Umbilical cord (tissue), 2 donors: ENCODE results near the gene KCNH2. TPM values are rescaled to one million over a fixed set of nuclear protein-coding genes. Genes with fewer than 3 reads are reported as not detected.
A peak's percentile ranks its signal among the peaks of the same experiment; 100 is the strongest.
"Not testable (repeated sequence)": the region's sequence is repeated elsewhere in the genome, so short reads cannot be mapped to it uniquely, and the experiment has no call there.

Source experiments
- DNase-seq: peaks from one replicate; pipeline ENCODE4 v3.0.0-alpha.2; 2015; ENCODE audit warnings: low spot score
- total RNA-seq: library from RNA; depleted of rRNA; stranded (reverse); fragments of >200 nt; gene quantifications from one replicate; pipeline ENCODE4 v1.2.3, GENCODE V29; 2014; ENCODE audit warnings: low replicate concordance; ENCODE audit not compliant: insufficient read depth

Gene KCNH2, protein sequence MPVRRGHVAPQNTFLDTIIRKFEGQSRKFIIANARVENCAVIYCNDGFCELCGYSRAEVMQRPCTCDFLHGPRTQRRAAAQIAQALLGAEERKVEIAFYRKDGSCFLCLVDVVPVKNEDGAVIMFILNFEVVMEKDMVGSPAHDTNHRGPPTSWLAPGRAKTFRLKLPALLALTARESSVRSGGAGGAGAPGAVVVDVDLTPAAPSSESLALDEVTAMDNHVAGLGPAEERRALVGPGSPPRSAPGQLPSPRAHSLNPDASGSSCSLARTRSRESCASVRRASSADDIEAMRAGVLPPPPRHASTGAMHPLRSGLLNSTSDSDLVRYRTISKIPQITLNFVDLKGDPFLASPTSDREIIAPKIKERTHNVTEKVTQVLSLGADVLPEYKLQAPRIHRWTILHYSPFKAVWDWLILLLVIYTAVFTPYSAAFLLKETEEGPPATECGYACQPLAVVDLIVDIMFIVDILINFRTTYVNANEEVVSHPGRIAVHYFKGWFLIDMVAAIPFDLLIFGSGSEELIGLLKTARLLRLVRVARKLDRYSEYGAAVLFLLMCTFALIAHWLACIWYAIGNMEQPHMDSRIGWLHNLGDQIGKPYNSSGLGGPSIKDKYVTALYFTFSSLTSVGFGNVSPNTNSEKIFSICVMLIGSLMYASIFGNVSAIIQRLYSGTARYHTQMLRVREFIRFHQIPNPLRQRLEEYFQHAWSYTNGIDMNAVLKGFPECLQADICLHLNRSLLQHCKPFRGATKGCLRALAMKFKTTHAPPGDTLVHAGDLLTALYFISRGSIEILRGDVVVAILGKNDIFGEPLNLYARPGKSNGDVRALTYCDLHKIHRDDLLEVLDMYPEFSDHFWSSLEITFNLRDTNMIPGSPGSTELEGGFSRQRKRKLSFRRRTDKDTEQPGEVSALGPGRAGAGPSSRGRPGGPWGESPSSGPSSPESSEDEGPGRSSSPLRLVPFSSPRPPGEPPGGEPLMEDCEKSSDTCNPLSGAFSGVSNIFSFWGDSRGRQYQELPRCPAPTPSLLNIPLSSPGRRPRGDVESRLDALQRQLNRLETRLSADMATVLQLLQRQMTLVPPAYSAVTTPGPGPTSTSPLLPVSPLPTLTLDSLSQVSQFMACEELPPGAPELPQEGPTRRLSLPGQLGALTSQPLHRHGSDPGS
- total RNA-seq, result 25.3 TPM

DNA sequence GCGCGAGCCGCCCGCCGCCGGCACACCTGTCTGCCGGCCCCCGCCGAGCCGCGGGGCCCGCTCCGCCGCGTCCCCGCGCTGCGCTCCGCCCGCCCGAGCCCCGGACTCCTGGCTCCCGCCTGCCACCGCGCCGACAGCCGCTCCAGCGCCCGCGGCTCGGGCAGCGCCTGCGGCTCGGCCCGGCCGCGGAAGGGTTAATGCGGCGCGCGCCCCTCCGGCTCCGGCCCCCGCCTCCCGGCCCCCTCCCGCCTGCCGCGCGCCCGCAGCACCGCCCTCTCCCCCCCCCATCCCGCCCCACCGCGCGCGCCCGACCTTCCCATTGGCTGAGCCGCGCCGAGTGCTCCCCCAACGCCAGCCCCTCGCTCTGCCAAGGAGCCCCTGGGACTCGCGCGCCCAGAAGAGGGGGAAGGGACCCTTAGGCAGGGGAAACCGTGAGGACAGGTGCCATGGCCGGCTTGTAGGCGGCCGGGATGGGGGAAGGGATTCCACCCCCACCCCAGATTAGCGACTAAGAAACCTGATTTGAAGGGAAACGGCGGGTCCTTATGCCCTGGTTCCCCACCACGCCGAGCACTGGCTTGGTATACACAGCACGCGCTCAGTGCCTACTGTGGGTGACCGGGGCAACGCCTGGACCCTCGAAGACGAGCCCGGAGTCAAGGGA, at the start of gene KCNH2:
TSS of gene KCNH2 (minus strand) at position 196 of the 664 bp plus-strand sequence. CDS start 408 bp downstream, outside the sequence.
- peak; percentile 89 for DNase-seq

DNA sequence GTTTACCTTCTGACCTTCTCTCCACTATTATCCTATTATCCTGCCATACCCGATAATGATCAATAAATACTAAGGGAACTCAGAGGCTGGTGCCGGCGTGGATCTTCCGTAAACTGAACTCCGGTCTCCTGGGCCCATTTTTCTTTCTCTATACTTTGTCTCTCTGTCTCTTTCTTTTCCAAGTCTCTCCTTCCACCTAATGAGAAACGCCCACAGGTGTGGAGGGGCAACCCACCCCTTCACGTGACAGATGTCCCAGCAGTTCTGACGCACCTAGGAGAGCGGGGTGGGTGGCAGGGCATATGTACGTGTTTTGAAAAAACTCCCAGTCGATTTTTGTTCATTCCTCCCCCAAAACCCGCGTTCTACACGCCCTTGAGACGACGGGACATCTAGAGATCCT, 49.6 kb upstream of the KCNH2 start:
- DNase-seq, result not testable (repeated sequence)

DNA sequence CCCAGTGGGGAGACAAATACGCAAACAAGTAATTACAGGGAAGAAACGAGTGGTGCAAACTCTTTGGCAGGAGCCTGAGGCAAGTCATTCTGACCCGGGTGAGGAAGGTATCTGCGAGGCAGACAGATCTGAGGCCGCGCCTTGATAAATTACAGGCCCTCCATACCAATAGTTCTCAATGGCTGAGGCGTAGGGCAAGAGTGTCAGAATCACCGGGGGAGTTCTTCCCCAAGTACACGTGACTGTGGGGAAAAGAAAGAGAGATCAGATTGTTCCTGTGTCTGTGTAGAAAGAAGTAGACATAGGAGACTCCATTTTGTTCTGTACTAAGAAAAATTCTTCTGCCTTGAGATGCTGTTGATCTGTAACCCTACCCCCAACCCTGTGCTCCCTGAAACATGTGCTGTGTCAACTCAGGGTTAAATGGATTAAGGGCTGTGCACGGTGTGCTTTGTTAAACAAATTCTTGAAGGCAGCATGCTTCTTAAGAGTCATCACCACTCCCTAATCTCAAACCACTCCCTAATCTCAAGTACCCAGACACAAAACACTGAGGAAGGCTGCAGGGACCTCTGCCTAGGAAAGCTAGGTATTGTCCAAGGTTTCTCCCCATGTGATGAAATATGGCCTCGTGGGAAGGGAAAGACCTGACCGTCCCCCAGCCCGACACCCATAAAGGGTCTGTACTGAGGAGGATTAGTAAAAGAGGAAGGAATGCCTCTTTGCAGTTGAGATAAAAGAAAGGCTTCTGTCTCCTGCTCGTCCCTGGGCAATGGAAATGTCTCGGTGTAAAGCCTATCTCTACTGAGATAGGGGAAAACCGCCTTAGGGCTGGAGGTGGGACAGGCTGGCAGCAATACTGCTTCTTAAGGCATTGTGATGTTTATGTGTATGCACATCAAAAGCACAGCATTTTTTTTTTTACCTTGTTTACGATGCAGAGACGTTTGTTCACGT, 48.9 kb upstream of the KCNH2 start:
- DNase-seq, result peak; percentile 67

DNA sequence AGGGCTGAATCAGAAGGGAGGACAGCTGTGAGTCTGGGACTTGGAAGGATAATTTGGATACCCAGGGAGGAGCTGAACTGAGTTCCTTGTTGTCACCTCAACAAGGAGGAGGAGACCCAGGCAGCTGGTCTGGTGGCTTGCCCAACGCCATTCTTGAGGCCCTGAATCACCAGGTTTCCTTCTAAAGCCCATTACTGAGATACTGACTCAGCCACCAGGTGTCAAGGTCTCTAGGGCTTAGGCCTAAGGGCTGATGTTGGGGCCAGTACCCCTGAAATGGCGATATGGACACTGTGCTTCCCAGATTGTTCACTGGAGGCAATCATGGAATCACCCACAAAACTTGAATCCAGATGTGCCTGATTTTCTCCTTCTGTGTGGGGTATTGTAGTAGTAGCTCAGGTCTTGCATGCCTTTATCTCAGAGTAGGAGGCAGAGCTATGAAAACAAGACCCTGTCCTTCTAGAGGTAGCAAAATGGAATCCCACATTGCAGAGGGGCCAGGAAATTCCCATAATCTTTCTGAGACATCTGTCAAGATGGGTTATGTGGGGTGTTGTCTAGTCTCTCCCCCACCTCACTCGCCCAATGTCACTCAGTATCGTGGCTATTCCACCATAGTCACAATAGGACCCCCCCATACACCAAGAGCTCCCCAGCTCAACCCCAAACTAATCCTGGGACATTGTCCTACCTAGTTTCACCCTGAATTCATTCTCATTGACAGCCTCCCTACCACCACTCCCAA, 48.0 kb upstream of the KCNH2 start:
- no peak for DNase-seq

DNA sequence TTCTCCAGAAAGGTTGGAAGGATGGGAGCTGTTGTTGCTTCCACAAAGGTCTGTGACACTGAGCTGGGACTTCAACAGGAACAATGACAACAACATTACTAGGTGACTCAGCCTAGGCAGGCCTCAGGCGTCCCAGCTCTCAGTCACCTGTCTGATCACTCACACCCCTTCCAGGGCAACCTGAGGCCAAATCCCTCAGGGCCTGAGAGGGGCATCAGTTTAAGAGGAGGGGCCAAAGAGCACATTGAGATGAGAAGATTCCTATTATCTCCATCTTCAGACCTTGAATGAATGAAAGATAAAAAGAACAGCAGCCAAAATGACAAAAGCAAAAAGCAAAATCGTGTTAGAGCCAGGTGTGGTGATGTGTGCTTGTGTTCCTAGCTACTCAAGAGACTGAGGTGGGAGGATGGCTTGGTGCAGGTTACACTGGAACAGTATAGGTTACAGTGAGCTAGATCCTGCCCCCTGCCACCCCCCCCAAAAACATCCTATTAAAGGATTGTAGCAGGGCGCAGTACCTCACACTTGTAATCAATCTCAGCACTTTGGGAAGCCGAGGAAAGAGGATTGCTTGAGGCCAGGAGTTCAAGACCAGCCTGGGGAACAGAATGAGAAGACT, 46.4 kb upstream of the KCNH2 start, which contains the start of gene ATG9B:
TSS of gene ATG9B (minus strand) at position 60 of the 622 bp plus-strand sequence. CDS start 71 bp downstream, outside the sequence.
- no peak for DNase-seq

DNA sequence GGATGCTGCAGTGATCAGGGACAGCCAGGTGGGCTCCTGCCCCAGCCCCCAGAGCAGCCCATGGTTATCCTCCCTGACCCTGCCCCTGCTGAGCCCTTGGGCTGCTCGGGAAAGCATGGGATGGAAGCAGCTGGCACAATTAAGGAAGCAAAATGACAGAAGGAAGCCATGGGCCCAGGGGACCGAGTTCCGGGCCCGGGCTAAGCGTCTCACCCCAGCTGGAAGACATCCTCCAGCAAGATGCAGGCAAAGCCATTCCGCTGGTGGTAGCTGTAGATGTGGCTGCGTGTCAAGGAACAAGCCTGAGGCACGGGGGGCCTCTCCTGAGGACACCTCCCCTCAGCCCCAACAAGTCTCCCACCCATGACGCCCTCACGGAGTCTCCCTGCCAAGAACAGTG, 45.1 kb upstream of the KCNH2 start:
- no peak for DNase-seq

DNA sequence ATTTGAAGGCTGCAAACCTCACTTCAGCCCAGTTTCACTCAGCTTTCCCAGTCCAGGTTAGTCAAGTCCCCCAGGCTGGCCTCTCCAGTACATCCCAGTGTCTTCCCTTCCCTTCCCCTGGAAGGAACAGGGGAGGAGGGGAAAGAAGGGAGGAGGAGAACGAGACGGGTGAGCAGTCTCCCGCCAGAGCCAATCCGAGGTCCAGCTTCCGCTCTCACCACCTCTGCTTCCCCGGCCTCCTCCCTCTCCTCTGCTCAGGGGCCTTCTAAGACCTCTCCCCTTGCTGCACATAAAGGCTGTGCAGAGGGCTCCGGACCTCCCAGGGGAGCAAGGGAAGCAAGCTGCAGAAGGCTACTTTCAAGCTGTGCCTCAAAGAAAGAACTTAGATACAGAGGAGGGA, 42.1 kb upstream of the KCNH2 start:
- peak; percentile 81 for DNase-seq

DNA sequence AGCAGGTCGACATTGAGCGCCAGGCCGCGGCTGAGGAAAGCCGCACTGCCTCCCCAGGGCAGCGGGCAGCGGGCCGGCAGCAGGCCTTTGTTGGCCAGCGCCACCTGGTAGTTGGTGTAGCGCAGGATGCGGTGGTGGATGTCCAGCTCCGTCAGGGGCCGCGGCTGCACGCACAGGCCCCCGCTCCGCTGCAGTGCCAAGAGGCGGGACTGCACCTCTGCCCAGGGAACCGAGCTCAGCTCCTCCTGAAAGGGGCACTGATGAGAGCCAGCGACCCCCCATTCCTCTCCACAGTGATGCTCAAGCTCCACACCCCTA, 41.0 kb upstream of the KCNH2 start:
- no peak for DNase-seq

DNA sequence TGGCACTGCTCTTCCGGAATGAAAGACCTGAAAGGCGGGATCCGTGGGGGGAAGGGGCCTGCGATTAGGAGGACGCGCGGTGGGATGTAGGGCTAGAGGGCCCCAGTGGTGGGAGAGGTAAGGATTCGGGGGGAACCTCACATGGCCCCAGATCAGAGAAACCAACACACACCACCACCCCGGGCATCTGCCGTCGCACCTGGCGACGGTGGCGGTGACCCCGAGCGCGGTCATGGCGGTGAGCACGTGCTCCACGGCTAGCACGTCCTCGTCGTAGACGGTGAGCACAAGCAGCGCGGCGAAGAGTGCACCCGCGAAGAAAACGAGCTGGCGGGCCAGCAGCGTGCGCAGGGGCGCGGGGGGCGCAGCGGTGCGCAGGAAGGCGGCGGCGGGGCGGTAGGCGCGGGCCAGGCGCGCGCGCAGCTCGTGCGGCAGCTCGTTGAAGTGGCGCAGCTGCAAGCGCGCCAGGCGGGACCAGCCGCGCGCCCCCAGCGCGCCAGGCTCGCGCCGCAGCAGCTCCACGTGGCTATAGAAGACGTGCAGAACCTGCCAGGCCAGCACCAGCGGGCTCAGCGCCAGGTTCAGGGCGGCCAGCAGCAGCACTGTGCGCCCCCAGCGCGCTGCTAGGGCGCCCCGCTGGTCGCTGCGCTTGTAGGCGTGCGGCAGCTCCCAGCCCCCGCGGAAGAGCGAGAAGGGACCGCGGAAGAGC, 40.5 kb upstream of the KCNH2 start:
- peak; percentile 74 for DNase-seq

DNA sequence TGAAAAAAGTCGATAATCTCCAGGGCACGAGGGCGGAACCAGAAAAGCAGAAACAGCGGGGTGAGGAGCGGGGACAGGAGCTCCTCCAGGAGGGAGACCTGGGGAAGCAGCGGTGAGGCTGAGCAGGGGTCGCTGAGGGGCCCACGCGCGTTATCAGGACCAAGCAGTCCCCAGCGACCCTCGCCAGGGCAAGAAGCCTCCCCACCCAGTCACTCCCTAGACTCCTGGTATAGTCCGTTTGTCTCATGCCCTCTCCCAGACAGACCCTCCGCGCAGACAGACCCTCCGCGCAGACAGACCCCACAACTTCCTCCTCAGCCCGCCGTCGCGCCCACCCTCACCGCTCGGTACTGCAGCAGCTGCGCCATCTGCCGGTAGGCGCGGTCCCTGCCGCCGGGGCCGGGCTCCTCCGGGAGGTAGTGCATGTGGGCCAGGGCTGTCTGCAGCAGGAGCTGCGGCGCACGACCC, 39.9 kb upstream of the KCNH2 start:
- peak; percentile 69 for DNase-seq

DNA sequence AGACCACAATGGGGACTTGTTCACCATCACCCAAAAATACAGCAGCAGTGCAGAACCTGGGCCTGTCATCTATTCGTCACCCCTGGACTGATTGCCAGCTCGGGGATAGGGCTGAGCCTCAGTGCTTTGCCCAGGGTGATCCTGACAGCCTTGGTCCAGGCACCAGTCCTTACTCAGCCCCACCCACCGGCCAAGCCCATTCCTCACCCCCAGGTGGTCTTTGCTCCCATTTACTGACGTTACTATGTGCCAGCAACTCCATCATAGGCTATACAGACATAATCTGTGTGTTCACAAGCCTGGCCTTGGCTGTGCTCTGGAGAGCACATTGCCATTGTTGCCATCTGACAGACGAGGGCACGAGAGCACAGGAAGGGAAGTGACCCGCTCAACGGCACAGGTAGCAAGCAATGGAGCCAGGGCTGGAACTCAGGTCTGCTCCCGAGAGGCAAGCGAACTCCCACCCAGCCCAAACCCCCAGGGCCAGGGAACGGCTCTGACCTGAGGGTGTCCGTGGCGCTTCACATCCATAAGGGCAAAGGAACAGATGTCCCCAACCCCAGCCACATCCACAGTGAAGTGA, 39.3 kb upstream of the KCNH2 start:
- DNase-seq, result no peak

DNA sequence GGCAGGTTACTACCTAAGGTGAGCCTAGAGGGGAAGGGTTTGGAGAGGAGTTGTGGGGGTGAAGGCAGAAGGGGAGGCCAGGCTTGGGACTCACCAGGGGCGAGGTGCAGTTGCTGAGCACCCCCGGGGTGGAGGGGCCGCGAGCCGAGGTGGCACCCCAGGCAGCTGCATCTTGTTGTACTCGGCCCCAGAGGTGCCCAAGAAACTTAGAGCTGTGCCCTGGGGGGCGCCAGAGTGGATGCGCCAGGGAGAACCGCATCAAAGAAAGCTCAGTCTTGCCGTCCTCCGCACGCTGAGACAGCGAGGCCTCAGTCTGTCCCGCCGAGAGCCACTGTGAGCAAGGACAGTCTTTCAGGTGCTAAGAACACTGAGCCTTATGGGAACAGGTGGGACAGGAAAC, 38.8 kb upstream of the KCNH2 start:
- no peak for DNase-seq

DNA sequence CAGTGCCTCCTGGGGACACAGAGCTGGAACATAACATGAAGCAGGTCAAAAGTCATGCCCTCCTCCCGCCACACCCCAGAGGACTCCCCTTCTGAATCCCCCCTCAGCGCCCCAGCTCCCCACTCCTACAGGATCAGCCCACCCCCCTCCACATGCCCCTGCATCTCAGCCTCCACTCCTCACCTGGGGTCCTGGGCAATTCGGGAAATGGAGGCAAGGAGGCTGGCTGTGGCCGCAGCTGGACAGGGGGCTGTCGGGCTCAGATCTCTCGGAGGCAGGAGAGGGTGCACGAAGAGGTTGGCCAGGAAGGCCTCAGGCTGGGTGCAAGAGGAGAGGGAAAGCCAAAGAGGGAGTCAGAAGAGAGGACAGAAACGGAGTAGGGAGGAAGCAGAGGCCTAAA, 38.4 kb upstream of the KCNH2 start:
- DNase-seq, result no peak

DNA sequence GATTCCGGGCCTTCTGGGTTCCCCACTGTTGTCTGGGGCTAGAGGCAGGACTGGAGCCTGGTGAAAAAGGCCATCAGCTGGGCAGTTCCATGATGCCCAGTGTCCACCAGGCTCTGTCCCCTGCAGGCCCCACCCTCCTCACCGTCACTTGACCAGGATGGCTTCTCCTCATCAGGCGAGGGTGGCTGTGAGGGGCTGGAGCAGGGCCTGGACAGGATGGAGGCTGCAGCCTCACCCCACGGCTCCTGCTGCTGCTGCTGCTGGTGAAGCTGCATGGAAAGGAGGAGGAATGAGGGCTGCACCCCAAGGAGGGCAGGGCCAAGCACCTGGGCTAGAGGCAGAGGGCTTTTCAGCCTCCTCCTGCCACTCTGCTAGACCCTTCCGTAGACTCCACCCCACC, 37.8 kb upstream of the KCNH2 start:
- DNase-seq, result no peak

DNA sequence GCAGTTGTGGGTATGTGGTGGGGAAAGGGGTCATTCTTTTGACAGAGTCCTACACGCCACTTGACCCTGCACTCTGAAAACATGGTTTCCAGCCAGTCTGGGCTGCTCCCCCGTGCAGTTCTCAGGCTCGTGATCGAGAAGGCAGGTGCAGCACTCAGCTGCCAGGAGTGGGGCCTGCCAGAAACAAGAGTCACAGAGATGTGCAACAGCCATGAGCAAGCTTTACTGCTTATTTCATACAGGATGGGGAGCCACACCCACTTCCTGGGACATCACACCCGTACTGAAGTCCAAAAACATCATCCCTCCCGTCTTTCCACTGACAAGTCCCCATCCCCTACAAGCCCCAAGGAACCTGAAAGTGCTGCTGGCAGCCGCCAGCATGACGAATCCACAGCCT, 36.8 kb upstream of the KCNH2 start:
- no peak for DNase-seq

DNA sequence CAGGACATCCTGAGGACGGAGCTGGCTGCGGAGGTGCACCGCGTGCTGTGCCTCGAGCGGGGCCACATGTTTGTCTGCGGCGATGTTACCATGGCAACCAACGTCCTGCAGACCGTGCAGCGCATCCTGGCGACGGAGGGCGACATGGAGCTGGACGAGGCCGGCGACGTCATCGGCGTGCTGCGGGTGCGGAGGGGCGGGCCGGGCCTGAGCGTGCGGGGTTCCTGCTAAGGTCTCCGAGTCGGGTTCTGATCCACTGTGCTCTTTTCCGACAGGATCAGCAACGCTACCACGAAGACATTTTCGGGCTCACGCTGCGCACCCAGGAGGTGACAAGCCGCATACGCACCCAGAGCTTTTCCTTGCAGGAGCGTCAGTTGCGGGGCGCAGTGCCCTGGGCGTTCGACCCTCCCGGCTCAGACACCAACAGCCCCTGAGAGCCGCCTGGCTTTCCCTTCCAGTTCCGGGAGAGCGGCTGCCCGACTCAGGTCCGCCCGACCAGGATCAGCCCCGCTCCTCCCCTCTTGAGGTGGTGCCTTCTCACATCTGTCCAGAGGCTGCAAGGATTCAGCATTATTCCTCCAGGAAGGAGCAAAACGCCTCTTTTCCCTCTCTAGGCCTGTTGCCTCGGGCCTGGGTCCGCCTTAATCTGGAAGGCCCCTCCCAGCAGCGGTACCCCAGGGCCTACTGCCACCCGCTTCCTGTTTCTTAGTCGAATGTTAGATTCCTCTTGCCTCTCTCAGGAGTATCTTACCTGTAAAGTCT, 35.8 kb upstream of the KCNH2 start:
- peak; percentile 50 for DNase-seq

DNA sequence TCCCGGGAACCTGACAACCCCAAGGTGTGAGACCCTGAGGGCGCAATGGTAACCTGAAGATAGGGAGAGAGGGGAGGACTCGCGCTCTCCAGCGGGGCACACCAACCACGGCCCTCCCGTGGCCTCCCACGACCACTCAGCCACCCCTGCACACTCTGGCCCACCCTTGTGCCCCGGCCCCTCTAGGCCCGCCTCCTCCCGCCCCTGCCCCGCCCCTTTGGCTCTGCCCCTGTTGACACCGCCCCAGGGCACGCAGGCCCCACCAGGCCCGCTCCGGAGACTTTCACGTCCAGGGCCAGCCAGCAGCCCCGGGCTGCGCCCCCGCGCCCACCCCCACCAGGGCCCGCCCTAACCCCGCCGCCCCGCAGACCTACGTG, 35.2 kb upstream of the KCNH2 start:
- DNase-seq, result no peak
